LHCN-M2 (cell line): Measurements from ENCODE around the gene CIZ1. TPM values are rescaled to one million over a fixed set of nuclear protein-coding genes. Genes with fewer than 3 reads are reported as not detected.
A peak's percentile ranks its signal among the peaks of the same experiment; 100 is the strongest.

Experiments
- DNase-seq: peaks from one replicate; pipeline ENCODE4 v3.0.0-alpha.2; 2012; ENCODE audit warnings: low read depth
- total RNA-seq: library from RNA; depleted of rRNA; stranded (reverse); fragments of >200 nt; gene quantifications from 2 replicates; pipeline ENCODE4 v1.2.3, GENCODE V29; 2014

Gene CIZ1
- total RNA-seq, 1 experiment from 2014 or later: 57.0 TPM

- no peak for DNase-seq
Measured at GRCh38 chr9:128125580-128126354, 65.6 kb downstream of the CIZ1 start.

GRCh38 chr9:128124873-128125579, 66.3 kb downstream of the CIZ1 start:
- no peak for DNase-seq

- DNase-seq: no peak
Measured at GRCh38 chr9:128124451-128124850, 66.9 kb downstream of the CIZ1 start.

- no peak for DNase-seq
Measured at GRCh38 chr9:128123451-128124080, 67.8 kb downstream of the CIZ1 start.

- no peak for DNase-seq
Measured at GRCh38 chr9:128122809-128123175, 68.6 kb downstream of the CIZ1 start.

- DNase-seq: no peak
Measured at GRCh38 chr9:128121924-128122808, 69.2 kb downstream of the CIZ1 start.

- DNase-seq: no peak
Measured at GRCh38 chr9:128121466-128121810, 69.9 kb downstream of the CIZ1 start.

GRCh38 chr9:128120741-128121465, 70.5 kb downstream of the CIZ1 start:
- DNase-seq: no peak

GRCh38 chr9:128120061-128120740, 71.2 kb downstream of the CIZ1 start:
- no peak for DNase-seq

- no peak for DNase-seq
Measured at GRCh38 chr9:128118971-128119665, 72.3 kb downstream of the CIZ1 start.

- no peak for DNase-seq
Measured at GRCh38 chr9:128118472-128118857, 72.9 kb downstream of the CIZ1 start.

GRCh38 chr9:128117613-128118471, 73.5 kb downstream of the CIZ1 start:
- DNase-seq: peak; percentile 75

- no peak for DNase-seq
Measured at GRCh38 chr9:128116104-128117083, 75.0 kb downstream of the CIZ1 start.
